ENCODE measurements around the gene ALPP. TPM values are rescaled to one million over a fixed set of nuclear protein-coding genes. Genes with fewer than 3 reads are reported as not detected.

ALPP gene
- polyA plus RNA-seq, 1 donor from 2014 or later, result not detected

- peak overlapping the region; percentile 40 for H3K9ac ChIP-seq (ENCODE audit: low read length)
- no peak overlapping the region for H2AFZ ChIP-seq (ENCODE audit: low read depth, low read length)
- H3K27ac ChIP-seq (ENCODE audit: low read length), result no peak overlapping the region
- no peaks in the 10 kb centered on the region for H3K9me2 ChIP-seq (ENCODE audit: insufficient read depth, low read length)
- peak overlapping the region; percentile 69 for H3K4me3 ChIP-seq (ENCODE audit: low read length)
- peaks cover 77% of the 10 kb centered on the region for H3K27me3 ChIP-seq (ENCODE audit: insufficient read depth, low read depth, low read length)
- TF ChIP-seq CTCF (IDR thresholded peaks at IDR 0.05; ENCODE audit: poor library complexity, severe bottlenecking) (peak; percentile 40), EZH2 (IDR thresholded peaks at IDR 0.05; ENCODE audit: borderline replicate concordance, insufficient read depth, low read length, poor library complexity, severe bottlenecking) (no peak), RAD21 (conservative IDR thresholded peaks at IDR 0.05) (peak; percentile 20)
- H3K9me3 ChIP-seq (ENCODE audit: low read length), result peaks cover 17% of the 10 kb centered on the region
- H3F3A ChIP-seq (ENCODE audit: insufficient read depth, low read length, poor library complexity, severe bottlenecking), result no peaks in the 10 kb centered on the region
- no peaks in the 10 kb centered on the region for H3K79me2 ChIP-seq (replicated peaks; ENCODE audit: insufficient read depth, low read length)
- no peaks in the 10 kb centered on the region for H4K20me1 ChIP-seq (ENCODE audit: insufficient read depth)
- peak overlapping the region; percentile 32 for H3K4me2 ChIP-seq (ENCODE audit: low read length)
- no peaks in the 10 kb centered on the region for H3K36me3 ChIP-seq (ENCODE audit: insufficient read depth, low read length)
Measured at GRCh38 chr2:232420463-232421188, 42.1 kb downstream of the ALPP start.

DNA sequence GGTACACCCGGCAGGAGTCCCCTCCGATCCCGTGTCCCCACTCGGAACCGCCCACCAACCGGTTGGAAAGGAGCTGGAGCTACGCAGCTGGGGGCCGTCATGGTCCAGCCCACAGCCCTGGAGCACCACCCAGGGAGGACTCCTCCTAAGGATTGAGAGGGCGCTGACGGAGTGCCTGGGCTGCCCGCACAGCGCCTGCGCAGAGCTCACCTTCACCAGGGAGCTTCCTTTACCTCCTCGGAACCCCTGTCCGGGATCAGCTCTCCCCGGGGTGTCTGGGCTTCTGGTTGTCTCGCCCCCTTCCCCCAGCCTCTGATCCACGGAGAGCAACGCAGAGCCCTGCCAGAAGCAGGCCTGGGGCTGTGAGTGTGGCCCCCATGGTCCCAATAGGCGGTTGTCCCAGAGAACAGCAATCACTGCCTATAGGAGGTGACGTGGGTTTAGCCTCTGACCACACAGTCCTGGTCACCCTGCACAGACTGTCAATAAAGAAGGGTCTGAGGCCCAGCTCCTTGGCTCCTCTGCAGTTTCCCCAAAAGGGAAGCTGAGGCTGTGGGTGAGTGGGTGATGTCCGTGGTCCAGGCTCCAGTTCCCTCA, 42.7 kb downstream of the ALPP start:
- H3K4me3 ChIP-seq (ENCODE audit: low read length), result peak overlapping the region; percentile 69
- peaks cover 77% of the 10 kb centered on the region for H3K27me3 ChIP-seq (ENCODE audit: insufficient read depth, low read depth, low read length)
- H3K4me2 ChIP-seq (ENCODE audit: low read length), result no peak overlapping the region

More for the DNA sequence above, 42.7 kb downstream of the ALPP start:
- Histone ChIP-seq H3F3A (ENCODE audit: insufficient read depth, low read length, poor library complexity, severe bottlenecking) (no peaks in the 10 kb centered on the region), H3K27ac (ENCODE audit: low read length) (no peak overlapping the region), H3K9me3 (ENCODE audit: low read length) (peaks cover 17% of the 10 kb centered on the region), H3K36me3 (ENCODE audit: insufficient read depth, low read length) (no peaks in the 10 kb centered on the region), H2AFZ (ENCODE audit: low read depth, low read length) (no peak overlapping the region), H3K79me2 (replicated peaks; ENCODE audit: insufficient read depth, low read length) (no peaks in the 10 kb centered on the region), H3K9me2 (ENCODE audit: insufficient read depth, low read length) (no peaks in the 10 kb centered on the region), H4K20me1 (ENCODE audit: insufficient read depth) (no peaks in the 10 kb centered on the region), H3K9ac (ENCODE audit: low read length) (peak overlapping the region; percentile 40)
- TF ChIP-seq MXI1 (conservative IDR thresholded peaks at IDR 0.05; ENCODE audit: poor library complexity, severe bottlenecking) (no peak), POLR2AphosphoS5 (IDR thresholded peaks at IDR 0.05) (no peak), CTCF (IDR thresholded peaks at IDR 0.05; ENCODE audit: poor library complexity, severe bottlenecking) (no peak), TAF1 (IDR thresholded peaks at IDR 0.05; ENCODE audit: low read depth) (no peak), REST (IDR thresholded peaks at IDR 0.05; ENCODE audit: borderline replicate concordance) (no peak), EP300 (conservative IDR thresholded peaks at IDR 0.05; ENCODE audit: poor library complexity, severe bottlenecking) (no peak), EZH2 (IDR thresholded peaks at IDR 0.05; ENCODE audit: borderline replicate concordance, insufficient read depth, low read length, poor library complexity, severe bottlenecking) (no peak), SMC3 (conservative IDR thresholded peaks at IDR 0.05; ENCODE audit: poor library complexity) (no peak), RAD21 (conservative IDR thresholded peaks at IDR 0.05) (no peak)

Measured in neural cell (in vitro differentiated cells).